ENCODE measurements around the gene NDUFB1. TPM values are rescaled to one million over a fixed set of nuclear protein-coding genes. Genes with fewer than 3 reads are reported as not detected.

The NDUFB1 gene
- total and polyA plus RNA-seq, 2 of the 13 experiments (the other 11 are each of a cell fraction or from before 2014, with no cell fraction given) = 181 to 281 TPM

DNA sequence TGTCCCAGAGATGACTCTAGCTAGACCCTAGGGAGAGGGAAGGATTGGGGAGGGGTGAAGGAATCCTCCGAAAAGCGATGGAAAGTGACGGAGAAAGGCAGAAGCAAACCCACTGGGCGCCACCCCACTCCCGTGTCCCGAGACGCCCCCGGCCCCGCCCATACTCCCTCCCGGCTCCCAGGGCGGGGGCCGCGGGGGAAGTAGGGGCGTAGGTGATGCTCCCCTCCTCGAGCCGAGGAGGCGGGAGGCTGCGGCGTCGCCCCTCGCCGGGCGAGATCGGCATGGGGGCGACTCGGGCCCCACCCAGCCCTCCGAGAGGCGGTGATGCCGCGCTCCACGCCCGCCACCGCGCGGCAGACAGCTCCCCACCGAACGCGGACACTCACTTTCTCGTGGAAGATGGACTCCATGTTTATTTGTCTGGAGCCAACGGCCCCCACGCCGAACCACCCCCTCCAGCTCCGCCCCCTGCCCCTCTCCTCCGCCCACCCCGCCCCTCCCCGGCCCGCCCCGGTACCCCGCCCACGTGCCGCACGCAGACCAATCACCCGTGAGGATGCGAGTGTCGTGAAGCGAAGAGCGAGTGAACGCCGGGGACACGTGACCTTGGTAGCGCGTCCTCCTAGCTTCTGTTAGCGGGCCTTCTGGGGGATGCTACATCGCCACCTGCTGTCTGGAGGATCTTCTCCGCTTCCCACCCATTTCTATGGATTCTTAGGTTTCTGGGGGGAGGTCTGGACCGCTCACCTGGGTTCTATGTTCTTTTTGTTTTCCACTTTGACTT, 15.2 kb downstream of the NDUFB1 start, which contains the start of gene ATXN3 (continued):
- TF ChIP-seq MTA3 (CRISPR knock-in tag; IDR thresholded peaks at IDR 0.05) (no peak), ZNF33B (CRISPR knock-in tag; IDR thresholded peaks at IDR 0.05) (no peak), NPAS2 (CRISPR knock-in tag; IDR thresholded peaks at IDR 0.05; ENCODE audit: borderline replicate concordance) (no peak), ZBTB33 (CRISPR knock-in tag; IDR thresholded peaks at IDR 0.05) (no peak), RARA (CRISPR knock-in tag; IDR thresholded peaks at IDR 0.05) (no peak), DNMT3B (CRISPR knock-in tag; conservative IDR thresholded peaks at IDR 0.05) (no peak), FOSL2 (CRISPR knock-in tag; IDR thresholded peaks at IDR 0.05) (no peak), BHLHE40 (IDR thresholded peaks at IDR 0.05; ENCODE audit: low read length) (peak; percentile 86), PAF1 (CRISPR knock-in tag; IDR thresholded peaks at IDR 0.05) (no peak), DR1 (CRISPR knock-in tag; IDR thresholded peaks at IDR 0.05) (no peak), ETV6 (CRISPR knock-in tag; conservative IDR thresholded peaks at IDR 0.05) (no peak), ZNF616 (CRISPR knock-in tag; IDR thresholded peaks at IDR 0.05; ENCODE audit: low read depth) (no peak)
- TF ChIP-seq, protein P1, sequence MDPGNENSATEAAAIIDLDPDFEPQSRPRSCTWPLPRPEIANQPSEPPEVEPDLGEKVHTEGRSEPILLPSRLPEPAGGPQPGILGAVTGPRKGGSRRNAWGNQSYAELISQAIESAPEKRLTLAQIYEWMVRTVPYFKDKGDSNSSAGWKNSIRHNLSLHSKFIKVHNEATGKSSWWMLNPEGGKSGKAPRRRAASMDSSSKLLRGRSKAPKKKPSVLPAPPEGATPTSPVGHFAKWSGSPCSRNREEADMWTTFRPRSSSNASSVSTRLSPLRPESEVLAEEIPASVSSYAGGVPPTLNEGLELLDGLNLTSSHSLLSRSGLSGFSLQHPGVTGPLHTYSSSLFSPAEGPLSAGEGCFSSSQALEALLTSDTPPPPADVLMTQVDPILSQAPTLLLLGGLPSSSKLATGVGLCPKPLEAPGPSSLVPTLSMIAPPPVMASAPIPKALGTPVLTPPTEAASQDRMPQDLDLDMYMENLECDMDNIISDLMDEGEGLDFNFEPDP (CRISPR knock-in tag; conservative IDR thresholded peaks at IDR 0.05) = no peak
- TF ChIP-seq, protein P2, sequence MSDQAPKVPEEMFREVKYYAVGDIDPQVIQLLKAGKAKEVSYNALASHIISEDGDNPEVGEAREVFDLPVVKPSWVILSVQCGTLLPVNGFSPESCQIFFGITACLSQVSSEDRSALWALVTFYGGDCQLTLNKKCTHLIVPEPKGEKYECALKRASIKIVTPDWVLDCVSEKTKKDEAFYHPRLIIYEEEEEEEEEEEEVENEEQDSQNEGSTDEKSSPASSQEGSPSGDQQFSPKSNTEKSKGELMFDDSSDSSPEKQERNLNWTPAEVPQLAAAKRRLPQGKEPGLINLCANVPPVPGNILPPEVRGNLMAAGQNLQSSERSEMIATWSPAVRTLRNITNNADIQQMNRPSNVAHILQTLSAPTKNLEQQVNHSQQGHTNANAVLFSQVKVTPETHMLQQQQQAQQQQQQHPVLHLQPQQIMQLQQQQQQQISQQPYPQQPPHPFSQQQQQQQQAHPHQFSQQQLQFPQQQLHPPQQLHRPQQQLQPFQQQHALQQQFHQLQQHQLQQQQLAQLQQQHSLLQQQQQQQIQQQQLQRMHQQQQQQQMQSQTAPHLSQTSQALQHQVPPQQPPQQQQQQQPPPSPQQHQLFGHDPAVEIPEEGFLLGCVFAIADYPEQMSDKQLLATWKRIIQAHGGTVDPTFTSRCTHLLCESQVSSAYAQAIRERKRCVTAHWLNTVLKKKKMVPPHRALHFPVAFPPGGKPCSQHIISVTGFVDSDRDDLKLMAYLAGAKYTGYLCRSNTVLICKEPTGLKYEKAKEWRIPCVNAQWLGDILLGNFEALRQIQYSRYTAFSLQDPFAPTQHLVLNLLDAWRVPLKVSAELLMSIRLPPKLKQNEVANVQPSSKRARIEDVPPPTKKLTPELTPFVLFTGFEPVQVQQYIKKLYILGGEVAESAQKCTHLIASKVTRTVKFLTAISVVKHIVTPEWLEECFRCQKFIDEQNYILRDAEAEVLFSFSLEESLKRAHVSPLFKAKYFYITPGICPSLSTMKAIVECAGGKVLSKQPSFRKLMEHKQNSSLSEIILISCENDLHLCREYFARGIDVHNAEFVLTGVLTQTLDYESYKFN (CRISPR knock-in tag; conservative IDR thresholded peaks at IDR 0.05) = 0 out of 2 replicates have a peak, but pooled peaks have one; percentile 9
- TF ChIP-seq, protein P3, sequence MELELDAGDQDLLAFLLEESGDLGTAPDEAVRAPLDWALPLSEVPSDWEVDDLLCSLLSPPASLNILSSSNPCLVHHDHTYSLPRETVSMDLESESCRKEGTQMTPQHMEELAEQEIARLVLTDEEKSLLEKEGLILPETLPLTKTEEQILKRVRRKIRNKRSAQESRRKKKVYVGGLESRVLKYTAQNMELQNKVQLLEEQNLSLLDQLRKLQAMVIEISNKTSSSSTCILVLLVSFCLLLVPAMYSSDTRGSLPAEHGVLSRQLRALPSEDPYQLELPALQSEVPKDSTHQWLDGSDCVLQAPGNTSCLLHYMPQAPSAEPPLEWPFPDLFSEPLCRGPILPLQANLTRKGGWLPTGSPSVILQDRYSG (CRISPR knock-in tag; IDR thresholded peaks at IDR 0.05) = no peak
- TF ChIP-seq, protein P4, sequence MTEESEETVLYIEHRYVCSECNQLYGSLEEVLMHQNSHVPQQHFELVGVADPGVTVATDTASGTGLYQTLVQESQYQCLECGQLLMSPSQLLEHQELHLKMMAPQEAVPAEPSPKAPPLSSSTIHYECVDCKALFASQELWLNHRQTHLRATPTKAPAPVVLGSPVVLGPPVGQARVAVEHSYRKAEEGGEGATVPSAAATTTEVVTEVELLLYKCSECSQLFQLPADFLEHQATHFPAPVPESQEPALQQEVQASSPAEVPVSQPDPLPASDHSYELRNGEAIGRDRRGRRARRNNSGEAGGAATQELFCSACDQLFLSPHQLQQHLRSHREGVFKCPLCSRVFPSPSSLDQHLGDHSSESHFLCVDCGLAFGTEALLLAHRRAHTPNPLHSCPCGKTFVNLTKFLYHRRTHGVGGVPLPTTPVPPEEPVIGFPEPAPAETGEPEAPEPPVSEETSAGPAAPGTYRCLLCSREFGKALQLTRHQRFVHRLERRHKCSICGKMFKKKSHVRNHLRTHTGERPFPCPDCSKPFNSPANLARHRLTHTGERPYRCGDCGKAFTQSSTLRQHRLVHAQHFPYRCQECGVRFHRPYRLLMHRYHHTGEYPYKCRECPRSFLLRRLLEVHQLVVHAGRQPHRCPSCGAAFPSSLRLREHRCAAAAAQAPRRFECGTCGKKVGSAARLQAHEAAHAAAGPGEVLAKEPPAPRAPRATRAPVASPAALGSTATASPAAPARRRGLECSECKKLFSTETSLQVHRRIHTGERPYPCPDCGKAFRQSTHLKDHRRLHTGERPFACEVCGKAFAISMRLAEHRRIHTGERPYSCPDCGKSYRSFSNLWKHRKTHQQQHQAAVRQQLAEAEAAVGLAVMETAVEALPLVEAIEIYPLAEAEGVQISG (CRISPR knock-in tag; IDR thresholded peaks at IDR 0.05) = peak; percentile 99

Measured in HepG2 (cell line).